HepG2 (cell line): ENCODE results near the gene GKN1. TPM values are rescaled to one million over a fixed set of nuclear protein-coding genes. Genes with fewer than 3 reads are reported as not detected.

Source experiments
- ARNT2 ChIP-seq: sonication (generic); formaldehyde crosslinking; IDR thresholded peaks from 2 replicates; pipeline ENCODE4 v1.8.0; 2022; ENCODE audit warnings: mild to moderate bottlenecking, low read depth, missing genetic modification reagents, moderate library complexity
- EP300 ChIP-seq, 3 experiments: sonication (generic) in 1 of 3; formaldehyde crosslinking in 1 of 3; IDR thresholded peaks; 2 replicates each; pipeline versions ENCODE4 v1.5.1 to v1.6.1; 2011 to 2020; ENCODE audit warnings: low read depth in 2 of 3, low read length in 2 of 3, borderline replicate concordance in 1 of 3, improper control_type of control experiment in 1 of 3, mild to moderate bottlenecking in 1 of 3, missing genetic modification reagents in 1 of 3, moderate library complexity in 1 of 3
- HMGXB4 ChIP-seq, 2 experiments: sonication (generic) in 1 of 2; formaldehyde crosslinking in 1 of 2; IDR thresholded peaks; 2 replicates each; pipeline versions ENCODE4 v1.4.0 to v1.6.1; 2018 to 2020; ENCODE audit warnings: missing genetic modification reagents in 2 of 2, borderline replicate concordance in 1 of 2, low read depth in 1 of 2, mild to moderate bottlenecking in 1 of 2, missing biosample characterization in 1 of 2
- NR2F6 ChIP-seq, 2 experiments: IDR thresholded peaks; 2 replicates each; pipeline ENCODE4 v1.6.1; 2016; ENCODE audit warnings: antibody characterized with exemption in 1 of 2, mild to moderate bottlenecking in 1 of 2
- RERE ChIP-seq: IDR thresholded peaks from 2 replicates; pipeline ENCODE4 v1.6.1; 2016; ENCODE audit warnings: low read depth, missing genetic modification reagents, missing compliant biosample characterization
- SAFB2 ChIP-seq: sonication (generic); formaldehyde crosslinking; IDR thresholded peaks from 2 replicates; pipeline ENCODE4 v1.5.1; 2020; ENCODE audit warnings: missing genetic modification reagents, low read depth, mild to moderate bottlenecking, borderline replicate concordance
- SOX6 ChIP-seq, 2 experiments: fragments of 450-650 bp in 1 of 2; sonication (generic) in 1 of 2; formaldehyde crosslinking in 1 of 2; IDR thresholded peaks; 2 replicates each; pipeline versions ENCODE4 v1.4.0 to v1.6.1; 2017 to 2020; ENCODE audit warnings: antibody characterized with exemption in 1 of 2, mild to moderate bottlenecking in 1 of 2, missing genetic modification reagents in 1 of 2
- ZKSCAN1 ChIP-seq: fragments of 150-350 bp; IDR thresholded peaks from 2 replicates; pipeline ENCODE4 v1.6.1; 2014; ENCODE audit warnings: low read length
- ZNF10 ChIP-seq: sonication (generic); formaldehyde crosslinking; IDR thresholded peaks from 2 replicates; pipeline ENCODE4 v1.4.0; 2020; ENCODE audit warnings: mild to moderate bottlenecking, low read depth, missing genetic modification reagents, borderline replicate concordance
- ZNF224 ChIP-seq: sonication (generic); formaldehyde crosslinking; IDR thresholded peaks from 2 replicates; pipeline ENCODE4 v1.5.0; 2020; ENCODE audit warnings: mild to moderate bottlenecking, missing genetic modification reagents
- ZNF382 ChIP-seq: sonication (generic); formaldehyde crosslinking; IDR thresholded peaks from 2 replicates; pipeline ENCODE4 v1.5.0; 2020; ENCODE audit warnings: missing genetic modification reagents, mild to moderate bottlenecking, borderline replicate concordance
- ZNF484 ChIP-seq: sonication (generic); formaldehyde crosslinking; IDR thresholded peaks from 2 replicates; pipeline ENCODE4 v1.5.1; 2020; ENCODE audit warnings: mild to moderate bottlenecking, low read depth, missing genetic modification reagents, borderline replicate concordance
- ZNF556 ChIP-seq: sonication (generic); formaldehyde crosslinking; IDR thresholded peaks from 2 replicates; pipeline ENCODE4 v1.4.0; 2020; ENCODE audit warnings: mild to moderate bottlenecking, missing genetic modification reagents, borderline replicate concordance
- ZNF644 ChIP-seq: IDR thresholded peaks from 2 replicates; pipeline ENCODE4 v1.6.1; 2016; ENCODE audit warnings: low read depth
- ZNF746 ChIP-seq: sonication (generic); formaldehyde crosslinking; IDR thresholded peaks from 2 replicates; pipeline ENCODE4 v1.8.0; 2022; ENCODE audit warnings: mild to moderate bottlenecking, missing genetic modification reagents
- polyA plus RNA-seq, 8 experiments: library from polyadenylated mRNA; depleted of rRNA in 3 of 8; stranded (reverse) in 7 of 8; unstranded in 1 of 8; fragments of >200 nt; fragmentation: Illumina TruSeq in 4 of 8; extraction: Trizol in 4 of 8; gene quantifications; 2 replicates each; pipeline versions ENCODE4 v1.2.1 to v1.2.3, GENCODE V29; 2011 to 2016; ENCODE audit warnings: low read depth in 4 of 8, missing spikeins in 1 of 8, mixed read lengths in 1 of 8; ENCODE audit not compliant: insufficient read depth in 1 of 8
- total RNA-seq, 5 experiments: library from RNA; depleted of rRNA; stranded (reverse); fragments of >200 nt; fragmentation: Illumina TruSeq; extraction: Trizol; gene quantifications; 2 replicates each; pipeline ENCODE4 v1.2.3, GENCODE V29; 2016; ENCODE audit warnings: low read depth in 1 of 5
- TF ChIP-seq, protein P1 (sequence below): IDR thresholded peaks from 2 replicates; pipeline ENCODE4 v1.4.0; 2020; ENCODE audit warnings: mild to moderate bottlenecking, missing genetic modification reagents

GKN1 gene
- total and polyA plus RNA-seq, 2 of the 13 experiments (the other 11 are each of a cell fraction or from before 2014, with no cell fraction given): not detected

- TF ChIP-seq HMGXB4 (CRISPR knock-in tag; IDR thresholded peaks at IDR 0.05; ENCODE audit: borderline replicate concordance in 1 of 2, low read depth in 1 of 2): peak in 1 of 2 experiments; percentile 31; a peak in 1 of 4 replicates
- no peak for TF ChIP-seq ZNF224 (CRISPR knock-in tag)
- TF ChIP-seq SOX6 (IDR thresholded peaks at IDR 0.05): no peak
- TF ChIP-seq SOX6 (CRISPR knock-in tag; IDR thresholded peaks at IDR 0.05): no peak
- no peak for TF ChIP-seq ARNT2 (CRISPR knock-in tag)
- no peak for TF ChIP-seq RERE (CRISPR knock-in tag)
- no peak for TF ChIP-seq ZKSCAN1
- TF ChIP-seq, protein P1, sequence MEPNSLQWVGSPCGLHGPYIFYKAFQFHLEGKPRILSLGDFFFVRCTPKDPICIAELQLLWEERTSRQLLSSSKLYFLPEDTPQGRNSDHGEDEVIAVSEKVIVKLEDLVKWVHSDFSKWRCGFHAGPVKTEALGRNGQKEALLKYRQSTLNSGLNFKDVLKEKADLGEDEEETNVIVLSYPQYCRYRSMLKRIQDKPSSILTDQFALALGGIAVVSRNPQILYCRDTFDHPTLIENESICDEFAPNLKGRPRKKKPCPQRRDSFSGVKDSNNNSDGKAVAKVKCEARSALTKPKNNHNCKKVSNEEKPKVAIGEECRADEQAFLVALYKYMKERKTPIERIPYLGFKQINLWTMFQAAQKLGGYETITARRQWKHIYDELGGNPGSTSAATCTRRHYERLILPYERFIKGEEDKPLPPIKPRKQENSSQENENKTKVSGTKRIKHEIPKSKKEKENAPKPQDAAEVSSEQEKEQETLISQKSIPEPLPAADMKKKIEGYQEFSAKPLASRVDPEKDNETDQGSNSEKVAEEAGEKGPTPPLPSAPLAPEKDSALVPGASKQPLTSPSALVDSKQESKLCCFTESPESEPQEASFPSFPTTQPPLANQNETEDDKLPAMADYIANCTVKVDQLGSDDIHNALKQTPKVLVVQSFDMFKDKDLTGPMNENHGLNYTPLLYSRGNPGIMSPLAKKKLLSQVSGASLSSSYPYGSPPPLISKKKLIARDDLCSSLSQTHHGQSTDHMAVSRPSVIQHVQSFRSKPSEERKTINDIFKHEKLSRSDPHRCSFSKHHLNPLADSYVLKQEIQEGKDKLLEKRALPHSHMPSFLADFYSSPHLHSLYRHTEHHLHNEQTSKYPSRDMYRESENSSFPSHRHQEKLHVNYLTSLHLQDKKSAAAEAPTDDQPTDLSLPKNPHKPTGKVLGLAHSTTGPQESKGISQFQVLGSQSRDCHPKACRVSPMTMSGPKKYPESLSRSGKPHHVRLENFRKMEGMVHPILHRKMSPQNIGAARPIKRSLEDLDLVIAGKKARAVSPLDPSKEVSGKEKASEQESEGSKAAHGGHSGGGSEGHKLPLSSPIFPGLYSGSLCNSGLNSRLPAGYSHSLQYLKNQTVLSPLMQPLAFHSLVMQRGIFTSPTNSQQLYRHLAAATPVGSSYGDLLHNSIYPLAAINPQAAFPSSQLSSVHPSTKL (CRISPR knock-in tag): peak; percentile 59; the same call in 1 of the 2 replicates
- TF ChIP-seq ZNF382 (CRISPR knock-in tag): no peak
- TF ChIP-seq ZNF746 (CRISPR knock-in tag): no peak
- TF ChIP-seq ZNF644 (CRISPR knock-in tag): peak; percentile 42; the same call in 1 of the 2 replicates
- TF ChIP-seq EP300 (IDR thresholded peaks at IDR 0.05; ENCODE audit: low read depth in 2 of 2, low read length in 2 of 2): no peak
- TF ChIP-seq EP300 (CRISPR knock-in tag; IDR thresholded peaks at IDR 0.05; ENCODE audit: borderline replicate concordance): no peak
- no peak for TF ChIP-seq ZNF484
- no peak for TF ChIP-seq NR2F6 (IDR thresholded peaks at IDR 0.05)
- TF ChIP-seq NR2F6 (CRISPR knock-in tag; IDR thresholded peaks at IDR 0.05): 0 out of 2 replicates have a peak, but pooled peaks have one; percentile 34
- no peak for TF ChIP-seq SAFB2 (CRISPR knock-in tag)
- no peak for TF ChIP-seq ZNF556 (CRISPR knock-in tag)
- no peak for TF ChIP-seq ZNF10 (CRISPR knock-in tag)
These were observed 51.6 kb downstream of the GKN1 start (continued) for GRCh38 chr2:69026026-69026425.
